Right kidney (tissue), 1 donor: Measurements from ENCODE around the gene SLC6A13.
"Not testable (repeated sequence)": the region's sequence is repeated elsewhere in the genome, so short reads cannot be mapped to it uniquely, and the experiment has no call there.

Experiments
- DNase-seq: peaks from one replicate; pipeline ENCODE4 v3.0.0-alpha.2; 2016

SLC6A13 gene

DNA sequence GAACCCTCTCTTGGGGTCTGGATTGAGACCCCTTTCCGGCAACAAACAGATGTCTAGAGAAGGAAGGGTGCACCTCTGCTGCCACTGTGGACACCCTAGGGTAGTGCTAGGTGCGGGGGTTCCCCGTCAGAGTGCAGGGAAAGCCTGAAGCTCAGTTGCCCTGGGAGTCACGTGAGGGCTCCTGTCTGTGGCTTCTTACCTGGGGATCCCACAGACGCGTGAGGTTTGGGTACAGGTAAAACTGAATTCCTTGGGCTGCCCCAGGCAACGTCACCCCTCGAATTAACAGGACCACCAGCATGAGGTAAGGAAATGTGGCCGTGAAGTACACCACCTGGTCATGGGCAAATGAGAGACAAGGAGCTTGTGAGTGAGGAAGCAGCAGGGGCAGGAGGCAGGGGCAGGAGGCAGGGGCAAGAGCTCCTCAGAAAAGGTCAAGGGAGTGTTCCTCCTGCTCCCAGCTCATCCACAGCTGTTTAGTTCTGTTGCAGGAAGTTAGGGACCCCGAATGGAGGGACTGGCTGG lies 27.7 kb downstream of the SLC6A13 start:
- no peak for DNase-seq

DNA sequence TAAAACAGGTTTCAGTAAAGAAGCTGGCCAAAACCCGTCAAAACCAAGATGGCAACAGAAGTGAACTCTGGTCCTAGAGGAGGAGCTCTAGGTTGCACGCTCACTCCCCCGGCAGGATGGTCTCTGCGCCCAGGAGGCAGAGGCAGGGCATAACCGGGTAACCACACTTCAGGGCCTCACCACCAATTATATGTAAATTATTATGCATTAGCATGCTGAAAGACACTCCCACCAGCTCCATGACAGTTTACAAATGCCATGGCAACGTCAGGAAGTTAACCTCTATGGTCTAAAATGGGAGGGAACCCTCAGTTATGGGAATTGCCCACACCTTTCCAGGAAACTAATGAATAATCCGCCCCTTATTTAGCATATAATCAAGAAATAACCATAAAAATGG lies 28.6 kb downstream of the SLC6A13 start:
- no peak for DNase-seq

DNA sequence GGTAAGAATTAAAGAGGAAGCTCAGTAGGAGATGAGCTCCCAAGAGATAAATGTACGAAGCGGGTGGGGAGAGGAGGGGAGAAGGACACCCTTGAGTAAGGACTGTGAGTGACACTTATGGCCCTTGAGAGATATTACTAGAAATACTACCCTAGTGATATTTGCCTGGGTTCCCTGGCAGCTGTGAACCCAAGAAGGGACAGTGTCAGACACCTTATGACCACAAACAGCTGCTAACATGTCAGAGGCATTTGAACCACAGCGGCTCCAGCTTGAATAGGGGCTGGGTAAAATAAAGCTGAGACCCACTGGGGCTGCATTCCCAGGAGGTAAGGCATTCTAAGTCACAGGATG lies 29.0 kb downstream of the SLC6A13 start:
- no peak for DNase-seq

GRCh38 chr12:232731-233614 lies 29.7 kb downstream of the SLC6A13 start:
- DNase-seq = no peak

GRCh38 chr12:230925-231671 lies 31.5 kb downstream of the SLC6A13 start:
- no peak for DNase-seq

DNA sequence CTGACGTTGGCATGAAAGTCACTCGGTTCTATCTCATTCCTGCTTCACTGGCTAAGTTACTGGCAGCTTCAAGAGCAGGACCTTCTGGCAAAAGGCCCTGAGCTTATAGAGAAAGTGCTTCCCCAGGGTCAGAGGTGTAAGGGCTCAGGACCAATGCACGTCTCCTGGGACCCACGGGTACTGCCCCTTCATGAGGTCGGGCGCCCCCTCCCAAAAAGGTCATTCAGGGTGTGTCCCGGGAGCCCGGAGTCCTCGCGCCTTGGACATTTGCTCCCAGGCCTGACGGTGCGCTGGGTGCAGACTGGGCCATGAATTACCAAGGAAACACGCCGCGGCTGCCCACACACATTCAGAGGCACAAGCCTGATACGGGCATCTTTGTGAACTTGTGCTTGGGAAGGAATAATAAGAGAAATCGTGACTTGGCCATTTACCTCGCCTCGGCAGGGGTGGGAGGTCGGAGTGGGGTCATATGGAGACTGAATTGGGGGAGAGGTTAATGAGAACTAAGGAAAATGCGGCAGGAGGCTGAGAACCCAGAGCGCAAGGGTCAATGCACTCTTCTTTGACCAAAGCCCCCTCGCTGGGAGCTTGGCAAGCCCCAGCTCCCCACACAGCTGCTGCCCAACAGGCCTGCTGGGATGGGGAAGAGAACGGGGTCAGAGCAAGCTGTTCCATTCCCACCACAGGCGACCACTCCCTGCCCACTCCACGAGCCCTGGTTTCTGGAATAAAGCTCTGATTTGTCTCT lies 33.0 kb downstream of the SLC6A13 start:
- no peak for DNase-seq

GRCh38 chr12:228846-229200 lies 33.8 kb downstream of the SLC6A13 start:
- no peak for DNase-seq

DNA sequence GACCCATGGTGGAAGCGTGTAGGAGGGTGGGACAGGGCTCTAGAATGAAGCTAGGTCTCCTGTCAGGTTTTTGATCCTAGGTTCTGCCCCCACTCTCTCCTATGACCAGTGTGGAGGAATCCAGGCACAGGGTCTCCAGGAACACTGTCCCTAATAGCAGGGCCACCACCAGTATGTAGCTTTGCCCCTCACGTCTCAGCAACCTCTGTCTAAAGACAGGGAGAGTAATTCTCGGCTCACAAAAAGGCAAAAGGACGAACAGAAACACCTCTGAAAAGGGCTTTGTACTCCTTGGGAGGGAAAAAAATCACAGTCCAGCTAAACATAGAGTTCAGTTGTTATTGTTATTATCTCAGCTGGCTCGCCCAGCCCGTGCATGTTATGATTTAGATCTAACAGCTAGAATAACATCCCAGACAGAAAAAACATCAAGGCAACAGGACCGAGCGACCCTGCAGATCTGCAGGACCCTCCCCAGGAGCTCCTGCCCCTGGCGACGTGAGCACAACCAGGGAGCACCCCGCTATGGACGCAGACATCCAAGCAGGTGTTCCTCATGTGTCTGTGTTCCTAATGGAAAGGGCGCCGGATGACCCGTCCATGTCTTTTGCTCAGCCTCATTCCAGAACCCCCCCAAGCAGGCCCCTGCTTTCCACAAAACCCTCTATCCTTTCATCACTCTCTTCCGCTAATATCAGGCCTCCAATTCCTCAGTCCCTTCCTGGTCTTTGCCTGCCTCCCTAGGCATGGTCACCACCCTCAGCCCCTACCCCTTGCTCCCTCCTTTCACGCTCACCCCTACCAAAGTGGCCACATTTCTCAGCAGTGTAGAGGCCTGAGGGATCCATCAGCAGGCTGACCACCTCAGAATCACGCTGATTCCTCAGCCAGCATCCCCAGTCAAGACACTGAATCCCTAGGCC lies 34.5 kb downstream of the SLC6A13 start:
- no peak for DNase-seq

- DNase-seq = no peak
Observed at GRCh38 chr12:227286-227915, 35.2 kb downstream of the SLC6A13 start.

- no peak for DNase-seq
Observed at GRCh38 chr12:226401-226800, 36.2 kb downstream of the SLC6A13 start.

DNA sequence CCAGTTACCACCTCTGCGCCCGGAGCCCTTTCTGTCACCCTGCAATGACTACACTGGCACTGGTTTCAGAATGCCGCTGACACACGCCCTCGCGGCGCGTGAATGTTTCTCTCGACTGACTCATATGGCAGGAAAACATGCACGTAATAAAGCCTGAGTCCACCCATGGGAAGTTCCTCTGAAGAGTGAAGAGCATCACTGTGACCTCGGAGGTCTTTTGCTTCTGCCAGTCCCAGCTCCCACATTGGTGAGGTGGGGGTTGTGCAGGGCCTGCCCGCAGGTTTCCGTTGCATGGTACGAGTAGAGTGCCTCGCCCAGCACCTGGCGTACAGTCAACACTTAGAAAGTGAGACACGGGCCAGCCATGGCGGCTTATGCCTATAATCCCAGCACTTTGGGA lies 37.6 kb downstream of the SLC6A13 start:
- DNase-seq = no peak

DNA sequence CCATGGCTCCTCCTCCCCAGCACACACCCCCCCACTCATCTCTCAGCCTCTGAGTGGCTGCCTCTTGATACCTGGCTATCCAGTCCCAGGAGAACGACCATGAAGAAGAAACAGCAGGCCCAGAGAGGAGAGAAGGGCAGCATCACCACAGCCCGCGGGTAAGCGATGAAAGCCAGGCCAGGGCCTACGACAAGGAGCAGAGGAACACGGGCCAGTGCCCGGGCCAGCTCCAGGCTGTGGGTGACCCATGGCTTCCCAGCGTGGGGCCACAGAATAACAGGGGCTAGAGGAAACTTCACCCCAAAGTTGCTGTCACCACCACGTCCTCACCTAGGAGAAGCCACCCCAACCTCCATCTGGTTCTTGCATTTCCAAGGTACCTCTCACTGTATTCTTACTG lies 38.3 kb downstream of the SLC6A13 start:
- DNase-seq = no peak

GRCh38 chr12:223841-224240 lies 38.8 kb downstream of the SLC6A13 start:
- no peak for DNase-seq

DNA sequence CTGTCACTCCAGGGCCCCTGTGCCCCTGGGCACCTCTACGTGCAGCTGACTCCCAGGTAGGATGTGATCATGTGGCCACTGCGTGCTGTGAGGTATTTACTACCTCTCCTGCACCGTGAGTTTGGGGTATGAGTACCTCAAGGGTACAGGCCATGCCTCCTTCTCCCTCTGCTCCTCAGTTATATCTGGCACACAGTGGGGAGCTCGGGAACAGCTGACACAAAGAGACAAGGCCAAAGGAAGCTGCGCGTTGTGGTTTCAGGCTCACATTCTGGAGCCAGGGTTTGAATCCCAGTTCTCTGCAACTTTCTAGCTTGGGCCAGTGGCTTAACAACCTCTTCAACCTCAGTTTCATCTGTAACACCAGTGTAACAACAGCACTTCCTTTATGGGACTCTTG lies 40.9 kb downstream of the SLC6A13 start:
- DNase-seq = no peak

DNA sequence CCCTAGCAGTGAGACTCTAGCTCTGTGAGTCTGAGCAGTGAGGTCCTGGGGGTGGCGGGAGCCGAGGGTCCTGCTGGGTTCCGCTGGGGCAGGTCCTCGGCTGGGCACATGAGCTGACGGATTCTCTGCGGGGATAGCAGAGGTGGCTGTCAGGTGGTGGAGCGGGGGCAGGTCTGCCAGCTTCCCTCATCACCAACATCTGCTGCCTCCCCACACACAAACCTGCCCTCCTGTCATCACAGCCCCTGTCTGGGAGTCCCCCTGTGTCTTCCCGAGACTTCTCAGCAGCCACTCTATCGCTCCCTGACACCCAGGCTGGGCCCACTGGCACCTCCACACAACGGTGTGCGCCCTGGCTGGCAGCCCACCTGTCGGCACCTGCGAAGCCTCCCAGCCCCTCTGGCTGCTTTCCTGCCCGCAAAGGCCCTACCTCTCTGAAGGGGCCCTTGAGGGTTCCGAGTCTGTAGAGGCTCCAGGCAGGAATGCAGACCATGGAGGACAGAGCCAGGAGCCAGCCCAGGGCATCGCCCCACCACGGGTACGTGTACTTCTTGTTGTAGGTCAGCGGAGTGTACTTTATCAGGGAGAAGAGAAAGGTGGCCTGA lies 41.6 kb downstream of the SLC6A13 start:
- no peak for DNase-seq

GRCh38 chr12:220491-220890 lies 42.1 kb downstream of the SLC6A13 start:
- no peak for DNase-seq

GRCh38 chr12:219891-220352 lies 42.7 kb downstream of the SLC6A13 start:
- DNase-seq = peak; percentile 58

- no peak for DNase-seq
Observed at GRCh38 chr12:218728-219590, 43.7 kb downstream of the SLC6A13 start.

DNA sequence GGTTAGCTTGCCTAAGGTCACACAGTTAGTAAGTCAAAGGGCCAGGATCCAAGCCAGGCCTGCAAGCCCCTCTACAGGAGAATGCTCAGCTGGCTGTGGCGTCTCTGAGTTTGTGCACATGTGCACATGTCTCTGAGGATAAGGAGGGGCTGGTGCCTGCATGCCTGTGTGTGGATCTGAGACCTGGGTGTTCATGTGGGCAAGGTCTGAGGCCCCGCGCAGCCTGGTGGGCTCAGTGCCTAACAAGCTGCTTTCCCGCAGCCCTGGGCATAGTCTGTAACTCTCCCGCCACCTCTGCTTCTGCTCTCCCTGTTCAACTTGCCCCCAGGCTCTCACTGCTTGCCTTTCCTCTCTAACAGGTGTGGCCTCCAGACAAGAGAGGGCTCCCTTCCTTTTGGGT lies 44.4 kb downstream of the SLC6A13 start:
- no peak for DNase-seq

- DNase-seq = not testable (repeated sequence)
Observed at GRCh38 chr12:217029-217428, 45.6 kb downstream of the SLC6A13 start.
